Activated CD4-positive, CD25-positive, alpha-beta regulatory T cell (primary cell): Measurements from ENCODE around the gene PRAMEF18.
"Not testable (repeated sequence)": the region's sequence is repeated elsewhere in the genome, so short reads cannot be mapped to it uniquely, and the experiment has no call there.

Experiments used
- DNase-seq, 4 experiments: peaks; one replicate each; lab custom pipeline; 2025; lab: John Stamatoyannopoulos, UW

Gene PRAMEF18

GRCh38 chr1:13201309-13201708 is 24.6 kb downstream of the PRAMEF18 start, which contains the start of gene PRAMEF13:
Gene PRAMEF13 (minus strand): TSS chr1:13201409. CDS start chr1:13199589, 1,820 bp downstream.
- DNase-seq = not testable (repeated sequence)
